GM12874 (cell line): ENCODE results near the gene SF3A1.

Experiments used
- CTCF ChIP-seq: IDR thresholded peaks from 2 replicates; pipeline ENCODE4 v1.5.1; 2011; ENCODE audit warnings: low read depth, mild to moderate bottlenecking, control low read depth, low read length, moderate library complexity; ENCODE audit not compliant: insufficient read depth

SF3A1 gene

DNA sequence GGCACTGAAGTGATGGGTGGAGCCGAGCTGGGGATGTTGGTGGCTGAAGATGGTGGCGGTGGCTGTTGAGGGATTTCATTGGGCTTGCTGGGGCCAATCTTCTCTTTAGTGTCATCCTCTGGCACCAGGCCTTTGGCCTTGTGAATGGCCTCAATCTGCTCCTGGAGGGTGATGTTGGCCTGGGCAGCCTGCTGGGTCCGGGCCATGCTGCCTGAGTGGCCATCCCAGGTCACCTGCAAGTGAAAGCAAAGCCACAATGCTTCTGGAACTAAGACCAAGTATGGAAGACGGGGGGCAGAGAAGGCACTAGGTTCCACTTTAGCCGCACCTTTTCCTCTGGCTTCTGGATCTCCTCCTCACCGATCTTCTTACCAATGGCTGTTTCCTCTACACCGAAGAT, 17.9 kb downstream of the SF3A1 start:
- no peak for TF ChIP-seq CTCF

GRCh38 chr22:30337461-30337778, 19.3 kb downstream of the SF3A1 start:
- no peak for TF ChIP-seq CTCF

DNA sequence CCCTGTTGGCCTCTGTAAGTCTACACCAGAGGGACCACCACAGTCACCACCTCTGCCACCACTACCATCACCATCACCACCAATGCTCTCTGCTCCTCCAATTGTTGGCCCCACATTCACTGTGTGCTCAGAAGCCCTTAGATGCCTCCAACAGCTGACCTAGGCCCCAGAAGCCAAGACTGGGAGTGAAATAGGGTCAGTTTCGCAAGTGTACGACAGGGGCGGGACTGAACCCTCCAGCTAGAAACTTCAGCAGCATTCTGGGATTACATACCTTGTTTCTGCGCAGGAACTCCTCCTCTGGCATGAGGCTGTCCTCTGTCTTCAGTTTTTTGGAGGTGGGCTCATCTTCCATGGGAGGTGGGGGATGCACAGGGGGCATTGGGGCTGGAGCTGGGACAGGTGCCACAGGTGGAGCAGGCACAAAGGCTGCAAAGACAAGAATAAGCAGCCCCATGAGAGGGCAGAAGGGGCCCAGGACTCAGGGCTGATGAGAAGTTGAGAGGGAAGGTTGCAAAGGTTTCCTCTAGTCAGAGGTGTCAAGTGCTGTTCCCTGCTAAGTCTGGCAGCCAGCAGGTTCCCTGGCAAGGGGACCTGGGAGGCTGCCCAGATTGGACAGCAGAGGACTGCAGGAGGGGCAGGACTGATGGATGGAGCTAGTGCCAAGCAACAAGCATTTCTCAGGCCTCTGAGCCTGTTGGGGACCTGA, 19.8 kb downstream of the SF3A1 start:
- TF ChIP-seq CTCF: no peak

DNA sequence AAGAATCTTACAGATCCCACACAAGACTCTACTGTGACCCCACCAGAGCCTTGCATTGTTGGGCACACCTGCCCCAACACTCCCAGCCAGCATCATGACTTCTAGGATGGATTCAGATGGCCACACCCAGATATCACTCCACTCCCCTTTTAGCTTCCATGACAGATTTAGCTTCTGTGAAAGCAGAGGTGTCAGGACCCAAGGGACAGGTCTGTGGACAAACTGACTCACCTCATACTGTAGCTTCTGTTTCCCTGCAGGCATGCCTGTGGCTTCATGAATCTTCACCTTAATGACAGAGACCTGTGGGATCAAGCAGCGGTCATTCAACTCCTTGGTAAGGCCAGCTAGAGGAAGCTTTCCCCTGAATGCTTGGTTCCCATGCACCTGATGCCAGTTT, 21.5 kb downstream of the SF3A1 start:
- TF ChIP-seq CTCF: no peak

DNA sequence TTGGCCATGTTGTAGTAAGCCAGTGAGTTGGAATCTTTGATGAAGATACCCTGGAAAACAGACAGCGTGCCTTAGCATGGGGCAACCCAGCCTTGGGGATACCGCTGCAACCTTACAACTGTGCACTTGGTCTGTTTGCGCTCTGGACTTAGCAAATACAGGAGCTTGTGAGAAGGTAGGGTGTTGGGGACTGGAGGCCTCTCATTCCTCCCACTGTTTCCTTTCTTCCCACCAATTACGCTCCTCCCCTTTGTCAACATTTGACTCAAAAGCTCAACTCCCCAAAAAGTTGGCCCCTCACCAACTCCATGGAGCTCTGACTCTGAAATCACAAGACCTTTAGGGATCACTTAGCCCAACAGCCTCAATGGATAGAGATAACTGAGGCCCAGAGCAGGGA, 22.0 kb downstream of the SF3A1 start:
- TF ChIP-seq CTCF: no peak

GRCh38 chr22:30333707-30334087, 23.0 kb downstream of the SF3A1 start:
- TF ChIP-seq CTCF: no peak

GRCh38 chr22:30332994-30333706, 23.5 kb downstream of the SF3A1 start:
- no peak for TF ChIP-seq CTCF
